Liver (tissue), 9 donors: Measurements from ENCODE around the gene PSMB1. TPM values are rescaled to one million over a fixed set of nuclear protein-coding genes. Genes with fewer than 3 reads are reported as not detected.
A peak's percentile ranks its signal among the peaks of the same experiment; 100 is the strongest.

Experiments
- DNase-seq: peaks from one replicate; pipeline ENCODE4 v3.0.0-alpha.2; 2017; ENCODE audit warnings: low spot score
- H3K27ac ChIP-seq, 2 donors: one replicate each; pipeline ENCODE4 v1.7.0; 2013; ENCODE audit warnings: inconsistent platforms in 2 of 2, low read length in 2 of 2, control low read depth in 1 of 2, low read depth in 1 of 2, mild to moderate bottlenecking in 1 of 2
- H3K27me3 ChIP-seq, 4 donors: one replicate each; pipeline versions ENCODE4 v1.6.1 to v1.7.0; 2013; ENCODE audit warnings: low read length in 3 of 4, inconsistent platforms in 1 of 4, mild to moderate bottlenecking in 1 of 4, moderate library complexity in 1 of 4; ENCODE audit not compliant: control insufficient read depth in 4 of 4, insufficient read depth in 4 of 4
- H3K36me3 ChIP-seq, 4 donors: one replicate each; pipeline versions ENCODE4 v1.6.1 to v1.7.0; 2013; ENCODE audit warnings: low read length in 3 of 4, mild to moderate bottlenecking in 3 of 4, low read depth in 1 of 4, moderate library complexity in 1 of 4; ENCODE audit not compliant: control insufficient read depth in 4 of 4, insufficient read depth in 3 of 4
- H3K4me1 ChIP-seq, 4 donors: one replicate each; pipeline versions ENCODE4 v1.6.1 to v1.7.0; 2013; ENCODE audit warnings: low read length in 3 of 4, mild to moderate bottlenecking in 3 of 4, moderate library complexity in 1 of 4; ENCODE audit not compliant: control insufficient read depth in 4 of 4, insufficient read depth in 4 of 4
- H3K4me3 ChIP-seq, 3 donors: one replicate each; pipeline versions ENCODE4 v1.6.1 to v1.7.0; 2013; ENCODE audit warnings: low read length in 3 of 3, control low read depth in 1 of 3, low read depth in 1 of 3, mild to moderate bottlenecking in 1 of 3
- H3K9ac ChIP-seq, 2 donors: one replicate each; pipeline ENCODE4 v1.7.0; 2013; ENCODE audit warnings: low read length in 2 of 2, mild to moderate bottlenecking in 2 of 2, moderate library complexity in 2 of 2, control low read depth in 1 of 2, low read depth in 1 of 2
- H3K9me3 ChIP-seq, 4 donors: one replicate each; pipeline versions ENCODE4 v1.6.1 to v1.7.0; 2013; ENCODE audit warnings: low read length in 3 of 4; ENCODE audit not compliant: control insufficient read depth in 4 of 4
- ATF3 ChIP-seq: IDR thresholded peaks from 2 replicates; pipeline ENCODE4 v1.6.1; 2016; ENCODE audit warnings: antibody characterized with exemption
- CTCF ChIP-seq: fragments of 150-350 bp; IDR thresholded peaks from 2 replicates; pipeline ENCODE4 v1.5.1; 2017; ENCODE audit warnings: improper control_type of control experiment, low read depth, low read length; ENCODE audit not compliant: missing input control
- EGR1 ChIP-seq, 2 donors: IDR thresholded peaks; 2 replicates each; pipeline ENCODE4 v1.6.1; 2016 to 2018; ENCODE audit warnings: antibody characterized with exemption in 2 of 2, low read depth in 2 of 2
- FOXA1 ChIP-seq: IDR thresholded peaks from 2 replicates; pipeline ENCODE4 v1.6.1; 2016; ENCODE audit warnings: antibody characterized with exemption
- FOXA2 ChIP-seq: IDR thresholded peaks from 2 replicates; pipeline ENCODE4 v1.6.1; 2016; ENCODE audit warnings: antibody characterized with exemption
- GABPA ChIP-seq, 2 donors: IDR thresholded peaks in 1 of 2; conservative IDR thresholded peaks in 1 of 2; 2 replicates each; pipeline ENCODE4 v1.6.1; 2016; ENCODE audit warnings: antibody characterized with exemption in 2 of 2, mild to moderate bottlenecking in 1 of 2, moderate library complexity in 1 of 2
- HNF4A ChIP-seq, 2 donors: conservative IDR thresholded peaks; 2 replicates each; pipeline ENCODE4 v1.6.1; 2016; ENCODE audit warnings: antibody characterized with exemption in 2 of 2, mild to moderate bottlenecking in 2 of 2
- NR2F2 ChIP-seq: IDR thresholded peaks from 2 replicates; pipeline ENCODE4 v1.6.1; 2016; ENCODE audit warnings: antibody characterized with exemption
- RAD21 ChIP-seq, 2 donors: IDR thresholded peaks; 2 replicates each; pipeline ENCODE4 v1.6.1; 2016; ENCODE audit warnings: antibody characterized with exemption in 2 of 2, mild to moderate bottlenecking in 2 of 2
- REST ChIP-seq: IDR thresholded peaks from 2 replicates; pipeline ENCODE4 v1.6.1; 2016; ENCODE audit warnings: antibody characterized with exemption, mild to moderate bottlenecking
- RXRA ChIP-seq, 2 donors: IDR thresholded peaks; 2 replicates each; pipeline ENCODE4 v1.6.1; 2017 to 2018; ENCODE audit warnings: antibody characterized with exemption in 2 of 2, mild to moderate bottlenecking in 1 of 2
- SP1 ChIP-seq: IDR thresholded peaks from 2 replicates; pipeline ENCODE4 v1.6.1; 2018; ENCODE audit warnings: antibody characterized with exemption, mild to moderate bottlenecking
- TAF1 ChIP-seq: conservative IDR thresholded peaks from 2 replicates; pipeline ENCODE4 v1.6.1; 2016; ENCODE audit warnings: antibody characterized with exemption, mild to moderate bottlenecking
- YY1 ChIP-seq: IDR thresholded peaks from 2 replicates; pipeline ENCODE4 v1.6.1; 2016; ENCODE audit warnings: antibody characterized with exemption, mild to moderate bottlenecking
- WGBS: extraction: QIAGEN DNeasy Blood & Tissue Kit; methylation state at CpG from one replicate; pipeline ENCODE4 v1.1.7; 2013; 5-methylcytosine and 5-hydroxymethylcytosine counted together
- polyA plus RNA-seq, 2 donors: library from polyadenylated mRNA; stranded (reverse) in 1 of 2; unstranded in 1 of 2; fragments of 200-250 nt in 1 of 2; fragments of >200 nt in 1 of 2; fragmentation: Nextera tagmentation in 1 of 2; extraction: Ambion mirVana in 1 of 2; gene quantifications; one replicate each; pipeline versions ENCODE4 v1.2.1 to v1.2.3, GENCODE V29; 2013 to 2015
- total RNA-seq, 2 donors: library from RNA; depleted of rRNA; stranded (reverse); fragments of >200 nt; gene quantifications; one replicate each; pipeline ENCODE4 v1.2.3, GENCODE V29; 2014
- TF ChIP-seq, protein P1 (sequence below): IDR thresholded peaks from 2 replicates; pipeline ENCODE4 v1.6.1; 2016; ENCODE audit warnings: antibody characterized with exemption
- TF ChIP-seq, protein P2 (sequence below): IDR thresholded peaks from 2 replicates; pipeline ENCODE4 v1.6.1; 2016; ENCODE audit warnings: antibody characterized with exemption
- donor health status: healthy.
- donor health status: healthy.
- donor health status: healthy.
- donor health status: healthy.
- donor health status: healthy.

Gene PSMB1
- total and polyA plus RNA-seq, 4 donors = 177 to 314 (median 188) TPM

DNA sequence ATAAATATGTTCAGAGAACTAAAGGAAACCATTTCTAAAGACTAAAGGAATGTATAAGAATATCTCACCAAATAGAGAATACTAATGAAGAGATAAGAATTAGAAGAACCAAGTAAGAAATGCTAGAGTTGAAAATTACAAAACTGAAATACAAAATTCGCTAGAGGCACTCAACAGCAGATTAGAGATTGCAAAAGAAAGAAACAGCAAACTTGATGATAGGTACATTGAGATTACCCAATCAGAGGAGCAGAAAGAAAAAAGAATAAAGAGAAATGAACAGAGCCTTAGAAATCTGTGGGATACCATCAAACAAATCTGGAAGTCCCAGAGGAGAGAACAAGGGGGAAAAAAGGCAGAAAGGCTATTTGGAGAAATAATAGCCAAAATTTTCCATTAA, 37.6 kb upstream of the PSMB1 start:
- DNase-seq = no peak
- H3K9ac ChIP-seq = no peak overlapping the region
- no peaks in the 10 kb centered on the region for H3K4me1 ChIP-seq
- no peaks in the 10 kb centered on the region for H3K27me3 ChIP-seq
- no peak for TF ChIP-seq SP1
- no peak for TF ChIP-seq FOXA2
- no peak for TF ChIP-seq RAD21 (IDR thresholded peaks at IDR 0.05)
- TF ChIP-seq, protein P1, sequence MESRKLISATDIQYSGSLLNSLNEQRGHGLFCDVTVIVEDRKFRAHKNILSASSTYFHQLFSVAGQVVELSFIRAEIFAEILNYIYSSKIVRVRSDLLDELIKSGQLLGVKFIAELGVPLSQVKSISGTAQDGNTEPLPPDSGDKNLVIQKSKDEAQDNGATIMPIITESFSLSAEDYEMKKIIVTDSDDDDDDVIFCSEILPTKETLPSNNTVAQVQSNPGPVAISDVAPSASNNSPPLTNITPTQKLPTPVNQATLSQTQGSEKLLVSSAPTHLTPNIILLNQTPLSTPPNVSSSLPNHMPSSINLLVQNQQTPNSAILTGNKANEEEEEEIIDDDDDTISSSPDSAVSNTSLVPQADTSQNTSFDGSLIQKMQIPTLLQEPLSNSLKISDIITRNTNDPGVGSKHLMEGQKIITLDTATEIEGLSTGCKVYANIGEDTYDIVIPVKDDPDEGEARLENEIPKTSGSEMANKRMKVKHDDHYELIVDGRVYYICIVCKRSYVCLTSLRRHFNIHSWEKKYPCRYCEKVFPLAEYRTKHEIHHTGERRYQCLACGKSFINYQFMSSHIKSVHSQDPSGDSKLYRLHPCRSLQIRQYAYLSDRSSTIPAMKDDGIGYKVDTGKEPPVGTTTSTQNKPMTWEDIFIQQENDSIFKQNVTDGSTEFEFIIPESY = no peak
- TF ChIP-seq HNF4A (conservative IDR thresholded peaks at IDR 0.05) = no peak
- no peak for TF ChIP-seq ATF3
- TF ChIP-seq, protein P2, sequence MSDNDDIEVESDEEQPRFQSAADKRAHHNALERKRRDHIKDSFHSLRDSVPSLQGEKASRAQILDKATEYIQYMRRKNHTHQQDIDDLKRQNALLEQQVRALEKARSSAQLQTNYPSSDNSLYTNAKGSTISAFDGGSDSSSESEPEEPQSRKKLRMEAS = no peak
- no peak for TF ChIP-seq FOXA1
- TF ChIP-seq YY1 = no peak
- no peak for TF ChIP-seq NR2F2
- no peak for TF ChIP-seq REST
- no peak for TF ChIP-seq RXRA (IDR thresholded peaks at IDR 0.05)
- TF ChIP-seq EGR1 (IDR thresholded peaks at IDR 0.05; ENCODE audit: low read depth in 2 of 2) = no peak
- H3K9me3 ChIP-seq = peaks cover 0 to 4% (median 0%) of the 10 kb centered on the region in 4 donors
- H3K36me3 ChIP-seq = no peaks in the 10 kb centered on the region
- WGBS = 77% methylated on average over 1 of the region's 1 CpG
- no peak overlapping the region for H3K27ac ChIP-seq
- H3K4me3 ChIP-seq = no peak overlapping the region

GRCh38 chr6:170584954-170585498, 31.9 kb upstream of the PSMB1 start:
- peaks cover 3 to 17% (median 16%) of the 10 kb centered on the region in 4 donors for H3K4me1 ChIP-seq
- H3K4me3 ChIP-seq = peak overlapping the region; percentile 82 to 98 (median 92)
- no peaks in the 10 kb centered on the region for H3K27me3 ChIP-seq
- H3K36me3 ChIP-seq = peaks cover 0 to 21% (median 11%) of the 10 kb centered on the region in 4 donors
- peak overlapping the region; percentile 70 to 79 for H3K27ac ChIP-seq
- no peaks in the 10 kb centered on the region for H3K9me3 ChIP-seq
- DNase-seq = no peak
- 7% methylated on average over 6 of the region's 6 CpGs for WGBS
- H3K9ac ChIP-seq = peak overlapping the region; percentile 60 to 68
- TF ChIP-seq, protein P1 = no peak
- no peak for TF ChIP-seq EGR1 (IDR thresholded peaks at IDR 0.05; ENCODE audit: low read depth in 2 of 2)
- no peak for TF ChIP-seq YY1
- no peak for TF ChIP-seq SP1
- TF ChIP-seq ATF3 = no peak
- TF ChIP-seq CTCF = no peak
- no peak for TF ChIP-seq HNF4A (conservative IDR thresholded peaks at IDR 0.05)
- TF ChIP-seq, protein P2 = no peak
- no peak for TF ChIP-seq REST
- TF ChIP-seq GABPA (IDR thresholded peaks at IDR 0.05 in 1 of 2, conservative IDR thresholded peaks at IDR 0.05 in 1 of 2) = no peak
- no peak for TF ChIP-seq RXRA (IDR thresholded peaks at IDR 0.05)
- no peak for TF ChIP-seq TAF1
- no peak for TF ChIP-seq FOXA2
